GM18505 (cell line): ENCODE measurements around the gene TBATA.

ENCODE experiments used
- ATAC-seq: cut with Tn5 transposase; IDR thresholded peaks from one replicate; pipeline ENCODE4 v1.9.1; 2021; ENCODE audit not compliant: unreplicated experiment
- POLR2A ChIP-seq: IDR thresholded peaks from 4 replicates; pipeline ENCODE4 v1.6.1; 2011; ENCODE audit warnings: borderline replicate concordance; ENCODE audit not compliant: insufficient read depth, insufficient read length; ENCODE audit errors: extremely low read depth

The TBATA gene

GRCh38 chr10:70726909-70727495 is 58.2 kb downstream of the TBATA start:
- no peak for TF ChIP-seq POLR2A
- no peak for ATAC-seq

DNA sequence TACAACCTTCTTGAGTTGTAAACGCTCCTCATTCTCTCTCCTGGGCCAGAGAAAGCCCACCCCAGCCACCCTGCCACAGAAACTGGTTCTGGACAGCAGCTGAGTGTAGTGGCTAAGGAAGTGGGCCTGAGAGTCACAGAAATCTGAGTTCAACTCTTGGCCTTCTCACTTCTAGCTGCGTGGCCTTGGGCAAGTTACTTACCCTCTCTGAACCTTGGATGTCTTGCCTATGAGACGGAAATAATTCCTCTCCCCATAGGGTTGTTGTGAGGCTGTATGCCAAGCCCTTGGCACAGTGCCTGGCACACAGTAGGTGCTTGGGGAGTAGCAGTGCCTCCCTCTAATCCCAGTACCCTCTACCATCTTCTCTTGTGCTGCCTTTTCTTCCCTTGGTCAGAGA is 61.4 kb downstream of the TBATA start:
- no peak for ATAC-seq
- no peak for TF ChIP-seq POLR2A

- ATAC-seq = no peak
- no peak for TF ChIP-seq POLR2A
Measured at GRCh38 chr10:70722820-70723424, 62.3 kb downstream of the TBATA start.
